GM12801 (cell line): Measurements from ENCODE around the gene IYD.

ENCODE experiments used
- CTCF ChIP-seq: IDR thresholded peaks from one replicate; pipeline ENCODE4 v1.5.1; 2011; ENCODE audit warnings: control low read depth; ENCODE audit not compliant: insufficient read length; ENCODE audit errors: extremely low read depth

The IYD gene

GRCh38 chr6:150391414-150391813, 22.6 kb downstream of the IYD start:
- TF ChIP-seq CTCF: no peak

- no peak for TF ChIP-seq CTCF
These were observed 23.1 kb downstream of the IYD start for GRCh38 chr6:150391890-150392289.

- TF ChIP-seq CTCF: no peak
These were observed 23.8 kb downstream of the IYD start for GRCh38 chr6:150392452-150393220.

- no peak for TF ChIP-seq CTCF
These were observed 25.5 kb downstream of the IYD start for GRCh38 chr6:150394053-150394898.

- no peak for TF ChIP-seq CTCF
These were observed 26.1 kb downstream of the IYD start for GRCh38 chr6:150394899-150395295.

GRCh38 chr6:150395388-150396009, 26.7 kb downstream of the IYD start:
- no peak for TF ChIP-seq CTCF
